GM12864 (cell line): ENCODE results near the gene TMEM14C.

Experiments
- DNase-seq: peaks from one replicate; pipeline ENCODE4 v3.0.0-alpha.2; 2011; ENCODE audit warnings: low read depth
- H3K4me3 ChIP-seq: 2 replicates; pipeline ENCODE4 v1.5.1; 2011; ENCODE audit warnings: mild to moderate bottlenecking, low read depth, low read length, control low read depth
- TF ChIP-seq, protein P1 (sequence below): IDR thresholded peaks from 2 replicates; pipeline ENCODE4 v1.5.1; 2011; ENCODE audit warnings: low read depth, mild to moderate bottlenecking, moderate library complexity, low read length, control low read depth, inconsistent platforms; ENCODE audit errors: missing control alignments

Gene TMEM14C

DNA sequence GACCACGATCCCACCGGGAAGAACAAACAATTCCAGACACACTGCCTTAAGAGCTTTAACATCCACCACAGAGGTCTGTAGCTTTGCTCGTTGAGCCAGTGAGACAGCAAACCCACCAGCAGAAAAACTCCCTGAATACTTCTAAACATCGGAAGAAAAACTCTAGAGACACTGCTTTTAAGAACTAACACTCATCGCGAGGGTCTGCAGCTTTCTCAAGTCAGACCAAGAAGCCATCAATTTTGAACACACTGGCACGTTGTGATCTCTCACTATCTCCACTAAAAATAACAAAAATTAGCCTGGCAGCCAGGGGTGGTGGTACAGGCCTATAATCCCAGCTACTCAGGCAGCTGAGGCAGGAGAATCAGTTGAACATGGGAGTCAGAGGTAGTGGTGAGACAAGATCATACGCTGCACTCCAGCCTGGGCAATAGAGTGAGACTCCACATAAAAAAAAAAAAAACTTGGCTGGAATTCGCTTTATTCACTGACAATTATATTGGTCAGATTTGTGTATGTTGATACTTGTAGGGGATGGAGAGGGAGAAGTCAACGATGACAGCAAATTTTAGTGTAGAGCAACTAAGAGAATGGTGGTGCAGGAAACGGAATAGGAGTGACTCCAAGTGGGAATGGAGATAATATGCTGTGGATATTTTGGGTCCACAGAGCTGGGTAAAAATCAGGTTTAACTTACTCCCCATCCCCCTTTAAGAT, 860 bp upstream of the TMEM14C start:
- TF ChIP-seq, protein P1, sequence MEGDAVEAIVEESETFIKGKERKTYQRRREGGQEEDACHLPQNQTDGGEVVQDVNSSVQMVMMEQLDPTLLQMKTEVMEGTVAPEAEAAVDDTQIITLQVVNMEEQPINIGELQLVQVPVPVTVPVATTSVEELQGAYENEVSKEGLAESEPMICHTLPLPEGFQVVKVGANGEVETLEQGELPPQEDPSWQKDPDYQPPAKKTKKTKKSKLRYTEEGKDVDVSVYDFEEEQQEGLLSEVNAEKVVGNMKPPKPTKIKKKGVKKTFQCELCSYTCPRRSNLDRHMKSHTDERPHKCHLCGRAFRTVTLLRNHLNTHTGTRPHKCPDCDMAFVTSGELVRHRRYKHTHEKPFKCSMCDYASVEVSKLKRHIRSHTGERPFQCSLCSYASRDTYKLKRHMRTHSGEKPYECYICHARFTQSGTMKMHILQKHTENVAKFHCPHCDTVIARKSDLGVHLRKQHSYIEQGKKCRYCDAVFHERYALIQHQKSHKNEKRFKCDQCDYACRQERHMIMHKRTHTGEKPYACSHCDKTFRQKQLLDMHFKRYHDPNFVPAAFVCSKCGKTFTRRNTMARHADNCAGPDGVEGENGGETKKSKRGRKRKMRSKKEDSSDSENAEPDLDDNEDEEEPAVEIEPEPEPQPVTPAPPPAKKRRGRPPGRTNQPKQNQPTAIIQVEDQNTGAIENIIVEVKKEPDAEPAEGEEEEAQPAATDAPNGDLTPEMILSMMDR = no peak
- peak overlapping the region; percentile 58 for H3K4me3 ChIP-seq
- no peak for DNase-seq

- TF ChIP-seq, protein P1 = no peak
- peak overlapping the region; percentile 58 for H3K4me3 ChIP-seq
- DNase-seq = no peak
These were observed 375 bp upstream of the TMEM14C start for GRCh38 chr6:10722570-10722819.

GRCh38 chr6:10723567-10723881, 654 bp downstream of the TMEM14C start:
- peak overlapping the region; percentile 58 for H3K4me3 ChIP-seq
- TF ChIP-seq, protein P1 = no peak
- DNase-seq = no peak

- no peak for DNase-seq
- H3K4me3 ChIP-seq = no peak overlapping the region
- TF ChIP-seq, protein P1 = no peak
These were observed 2.2 kb downstream of the TMEM14C start for GRCh38 chr6:10725044-10725443.

DNA sequence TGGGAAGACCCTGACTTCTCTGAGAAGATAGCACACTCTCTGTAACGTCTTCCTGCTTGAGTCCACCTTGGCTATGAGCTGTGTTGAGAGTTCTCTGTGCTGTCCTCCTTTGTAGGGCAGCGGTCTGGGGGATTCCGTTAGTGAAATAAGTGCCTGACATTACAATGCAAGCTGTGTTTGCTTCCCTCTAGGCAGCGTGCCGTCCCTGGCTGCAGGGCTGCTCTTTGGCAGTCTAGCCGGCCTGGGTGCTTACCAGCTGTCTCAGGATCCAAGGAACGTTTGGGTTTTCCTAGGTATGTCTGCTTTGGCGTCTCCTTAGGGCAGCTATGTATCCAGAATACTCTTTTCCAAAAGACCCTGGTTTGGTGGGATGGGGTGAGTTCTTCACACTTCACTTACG, 2.8 kb downstream of the TMEM14C start:
- H3K4me3 ChIP-seq = no peak overlapping the region
- DNase-seq = no peak
- TF ChIP-seq, protein P1 = no peak

- DNase-seq = no peak
These were observed 7.4 kb downstream of the TMEM14C start for GRCh38 chr6:10730254-10730653.

More at GRCh38 chr6:10730254-10730653, 7.4 kb downstream of the TMEM14C start:
- TF ChIP-seq, protein P1 = no peak
- no peak overlapping the region for H3K4me3 ChIP-seq
